Bronchus fibroblast of lung (primary cell): ENCODE data around the gene NEK2. TPM values are rescaled to one million over a fixed set of nuclear protein-coding genes. Genes with fewer than 3 reads are reported as not detected.

Experiments
- total RNA-seq: library from RNA; depleted of rRNA; stranded (reverse); fragments of >200 nt; gene quantifications from 2 replicates; pipeline ENCODE4 v1.2.3, GENCODE V29; 2015

The NEK2 gene
- 34.2 and 39.2 TPM in 2 replicates for total RNA-seq

GRCh38 chr1:211675230-211676105 is at the start of gene NEK2:
TSS of gene NEK2 (minus strand) at chr1:211675621. CDS start at chr1:211675479, 142 bp downstream.

Other genes with a start within 250 kb of the NEK2 start
- gene RD3, start 183.5 kb downstream of the NEK2 start, total RNA-seq: not detected in 2 replicates
- gene SLC30A1, start 96.5 kb downstream of the NEK2 start, total RNA-seq: 3.9 TPM in 2 replicates
- 16.1 and 26.7 TPM in 2 replicates for gene LPGAT1, start 155.1 kb upstream of the NEK2 start, total RNA-seq